Astrocyte of the cerebellum (primary cell): ENCODE measurements around the gene ZBED1.
"Not testable (repeated sequence)": the region's sequence is repeated elsewhere in the genome, so short reads cannot be mapped to it uniquely, and the experiment has no call there.

Experiments used
- DNase-seq: peaks from one replicate; pipeline ENCODE4 v3.0.0-alpha.2; 2011; ENCODE audit warnings: low read depth
- H3K4me3 ChIP-seq: 2 replicates; pipeline ENCODE4 v1.5.1; 2011; ENCODE audit warnings: mild to moderate bottlenecking, low read depth, low read length, moderate library complexity
- in situ Hi-C: cut with HindIII; loops from 2 replicates; pipeline ENCODE4 v1.10.0; 2017; ENCODE audit warnings: low sequenced_read_pairs
- TF ChIP-seq, protein P1 (sequence below): IDR thresholded peaks from 2 replicates; pipeline ENCODE4 v1.5.1; 2012; ENCODE audit warnings: low read length, low read depth, moderate library complexity, mild to moderate bottlenecking; ENCODE audit errors: missing control alignments

The ZBED1 gene

GRCh38 chrX:2536141-2536540 is 35.4 kb upstream of the ZBED1 start:
- in situ Hi-C loops, result no loop called here
- no peak for DNase-seq
- H3K4me3 ChIP-seq, result no peak overlapping the region
- TF ChIP-seq, protein P1, sequence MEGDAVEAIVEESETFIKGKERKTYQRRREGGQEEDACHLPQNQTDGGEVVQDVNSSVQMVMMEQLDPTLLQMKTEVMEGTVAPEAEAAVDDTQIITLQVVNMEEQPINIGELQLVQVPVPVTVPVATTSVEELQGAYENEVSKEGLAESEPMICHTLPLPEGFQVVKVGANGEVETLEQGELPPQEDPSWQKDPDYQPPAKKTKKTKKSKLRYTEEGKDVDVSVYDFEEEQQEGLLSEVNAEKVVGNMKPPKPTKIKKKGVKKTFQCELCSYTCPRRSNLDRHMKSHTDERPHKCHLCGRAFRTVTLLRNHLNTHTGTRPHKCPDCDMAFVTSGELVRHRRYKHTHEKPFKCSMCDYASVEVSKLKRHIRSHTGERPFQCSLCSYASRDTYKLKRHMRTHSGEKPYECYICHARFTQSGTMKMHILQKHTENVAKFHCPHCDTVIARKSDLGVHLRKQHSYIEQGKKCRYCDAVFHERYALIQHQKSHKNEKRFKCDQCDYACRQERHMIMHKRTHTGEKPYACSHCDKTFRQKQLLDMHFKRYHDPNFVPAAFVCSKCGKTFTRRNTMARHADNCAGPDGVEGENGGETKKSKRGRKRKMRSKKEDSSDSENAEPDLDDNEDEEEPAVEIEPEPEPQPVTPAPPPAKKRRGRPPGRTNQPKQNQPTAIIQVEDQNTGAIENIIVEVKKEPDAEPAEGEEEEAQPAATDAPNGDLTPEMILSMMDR, result no peak

DNA sequence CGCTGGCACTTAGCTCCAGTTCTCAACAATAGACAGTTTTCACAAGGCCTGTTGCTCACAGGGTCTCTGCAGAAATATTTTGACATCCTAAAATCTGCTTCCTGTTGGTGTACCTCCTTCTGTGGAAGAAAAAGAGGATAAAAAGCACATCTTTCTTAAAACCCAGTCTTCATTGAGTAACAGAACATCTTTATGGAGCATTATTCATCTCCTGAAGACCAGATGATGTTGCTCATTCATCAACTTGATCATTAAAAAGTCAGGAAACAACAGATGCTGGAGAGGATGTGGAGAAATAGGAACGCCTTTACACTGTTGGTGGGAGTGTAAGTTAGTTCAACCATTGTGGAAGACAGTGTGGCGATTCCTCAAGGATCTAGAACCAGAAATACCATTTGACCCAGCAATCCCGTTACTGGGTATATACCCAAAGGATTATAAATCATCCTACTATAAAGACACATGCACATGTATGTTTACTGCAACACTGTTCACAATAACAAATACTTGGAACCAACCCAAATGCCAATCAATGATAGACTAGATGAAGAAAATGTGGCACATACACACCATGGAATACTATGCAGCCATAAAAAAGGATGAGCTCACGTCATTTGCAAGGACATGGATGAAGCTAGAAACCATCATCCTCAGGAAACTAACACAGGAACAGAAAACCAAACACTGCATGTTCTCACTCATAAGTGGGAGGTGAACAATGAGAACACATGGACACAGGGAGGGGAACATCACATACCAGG is 33.7 kb upstream of the ZBED1 start:
- DNase-seq, in situ Hi-C loops: not testable (repeated sequence)

DNA sequence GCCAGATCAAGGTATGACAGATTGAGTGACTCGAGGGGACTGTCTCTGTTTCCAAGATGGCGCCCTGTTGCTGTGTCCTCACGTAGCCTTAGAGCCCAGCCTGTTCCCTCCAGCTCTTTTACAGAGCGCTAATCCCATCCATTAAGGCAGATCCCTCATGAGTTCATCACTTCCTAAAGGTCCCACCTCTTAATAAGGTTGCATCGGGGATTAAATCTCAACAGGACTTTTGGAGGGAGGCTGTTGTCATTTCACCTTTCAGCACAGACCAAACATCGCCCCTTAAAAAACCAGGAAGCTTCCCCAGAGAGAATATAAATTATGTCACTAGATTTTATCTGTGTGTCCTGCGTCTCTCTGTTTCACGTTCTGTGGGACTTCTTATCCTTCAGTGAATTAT is 32.6 kb upstream of the ZBED1 start:
- no peak overlapping the region for H3K4me3 ChIP-seq
- in situ Hi-C loops, result no loop called here
- no peak for DNase-seq
- TF ChIP-seq, protein P1, result no peak

More for the DNA sequence above, 33.7 kb upstream of the ZBED1 start:
- H3K4me3 ChIP-seq, result not testable (repeated sequence)

DNA sequence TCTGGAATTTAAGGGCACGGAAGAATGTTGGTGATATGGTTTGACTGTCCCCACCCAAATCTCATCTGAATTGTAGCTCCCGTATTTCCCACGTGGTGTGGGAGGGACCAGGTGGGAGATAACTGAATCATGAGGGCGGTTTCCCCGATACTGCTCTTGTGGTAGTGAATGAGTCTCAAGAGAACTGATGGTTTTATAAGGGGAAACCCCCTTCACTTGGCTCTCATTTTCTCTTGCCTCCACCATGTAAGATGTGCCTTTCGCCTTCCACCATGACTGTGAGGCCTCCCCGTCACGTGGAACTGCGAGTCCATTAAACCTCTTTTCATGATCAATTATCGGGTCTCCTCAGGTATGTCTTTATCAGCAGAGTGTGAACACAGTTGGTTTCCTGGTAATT is 25.6 kb upstream of the ZBED1 start:
- no peak for DNase-seq
- in situ Hi-C loops, result no loop called here
- TF ChIP-seq, protein P1, result no peak
- no peak overlapping the region for H3K4me3 ChIP-seq

DNA sequence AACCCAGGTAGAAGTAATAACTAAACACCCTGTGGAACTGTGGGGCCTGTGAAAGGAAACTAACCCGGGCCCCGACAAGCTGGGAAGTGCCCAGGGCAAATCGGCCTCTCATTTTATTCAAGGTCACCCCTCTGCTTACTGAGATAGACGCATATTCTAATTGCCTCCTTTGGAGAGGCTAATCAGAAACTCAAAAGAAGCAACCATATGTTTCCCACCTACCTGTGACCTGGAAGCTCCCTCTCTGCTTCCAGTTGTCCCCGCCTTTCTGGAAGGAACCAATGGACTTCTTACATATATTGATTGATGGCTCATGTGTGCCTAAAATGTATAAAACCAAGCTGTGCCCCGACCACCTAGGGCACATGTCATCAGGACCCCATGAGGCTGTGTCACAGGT is 23.1 kb upstream of the ZBED1 start:
- TF ChIP-seq, protein P1, result no peak
- H3K4me3 ChIP-seq, result no peak overlapping the region
- in situ Hi-C loops, result no loop called here
- DNase-seq, result no peak

DNA sequence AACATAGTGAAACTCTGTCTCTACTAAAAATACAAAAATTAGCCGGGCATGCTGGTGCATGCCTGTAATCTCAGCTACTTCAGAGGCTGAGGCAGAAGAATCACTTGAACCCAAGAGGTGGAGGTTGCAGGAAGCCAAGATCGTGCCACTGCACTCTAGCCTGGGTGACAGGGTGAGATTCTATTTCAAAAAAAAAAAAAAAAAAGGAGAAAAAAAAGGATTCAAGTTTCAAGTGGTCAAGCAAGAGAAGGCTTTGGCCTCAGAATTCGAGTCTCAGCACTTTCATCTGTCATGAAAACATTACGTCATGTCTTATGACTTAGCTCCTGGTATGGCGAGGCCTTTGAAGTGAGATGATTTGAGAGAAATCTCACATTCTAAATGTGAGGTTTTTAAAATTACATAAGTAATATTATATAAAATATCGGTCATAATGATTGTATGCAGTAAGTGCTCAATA is 21.2 kb upstream of the ZBED1 start:
- in situ Hi-C loops, result no loop called here
- no peak overlapping the region for H3K4me3 ChIP-seq
- TF ChIP-seq, protein P1, result no peak
- no peak for DNase-seq

- H3K4me3 ChIP-seq, result no peak overlapping the region
- in situ Hi-C loops, result no loop called here
- TF ChIP-seq, protein P1, result no peak
- DNase-seq, result no peak
These were observed 20.5 kb upstream of the ZBED1 start for GRCh38 chrX:2521092-2521926.
